Measurements from ENCODE around the gene ARL3. TPM values are rescaled to one million over a fixed set of nuclear protein-coding genes. Genes with fewer than 3 reads are reported as not detected.
A peak's percentile ranks its signal among the peaks of the same experiment; 100 is the strongest.

ARL3 gene
- total RNA-seq, 1 donor from 2014 or later = 20.3 TPM

DNA sequence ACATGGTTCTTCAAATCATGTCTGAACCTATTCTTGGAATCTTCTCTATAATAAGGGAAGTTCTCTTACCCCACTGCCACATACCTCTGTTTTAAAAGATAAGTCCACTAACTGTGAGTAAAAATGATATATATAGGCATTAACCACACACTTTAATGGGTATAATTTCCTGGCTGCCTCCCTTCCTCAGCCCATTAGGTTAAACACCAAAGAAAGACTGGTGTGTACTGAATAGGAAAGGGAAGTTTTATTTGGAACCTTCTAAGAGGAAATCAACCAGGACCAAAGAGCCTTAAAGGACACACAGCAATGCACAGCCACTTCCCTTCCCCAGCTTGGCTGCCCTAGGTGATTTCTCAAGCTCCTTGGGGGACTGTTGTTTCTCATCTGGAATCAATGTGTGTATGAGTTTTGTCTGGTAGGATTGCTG lies 24.5 kb upstream of the ARL3 start:
- H3K4me3 Mint-ChIP-seq (ENCODE audit: unreplicated experiment) = no peak overlapping the region
- no peak overlapping the region for H3K27ac Mint-ChIP-seq (ENCODE audit: unreplicated experiment)
- peaks cover 6% of the 10 kb centered on the region for H3K27me3 Mint-ChIP-seq (ENCODE audit: unreplicated experiment)
- H3K36me3 Mint-ChIP-seq (ENCODE audit: unreplicated experiment) = no peaks in the 10 kb centered on the region
- no peaks in the 10 kb centered on the region for H3K4me1 Mint-ChIP-seq (ENCODE audit: low read depth, unreplicated experiment)
- TF ChIP-seq, protein P1, sequence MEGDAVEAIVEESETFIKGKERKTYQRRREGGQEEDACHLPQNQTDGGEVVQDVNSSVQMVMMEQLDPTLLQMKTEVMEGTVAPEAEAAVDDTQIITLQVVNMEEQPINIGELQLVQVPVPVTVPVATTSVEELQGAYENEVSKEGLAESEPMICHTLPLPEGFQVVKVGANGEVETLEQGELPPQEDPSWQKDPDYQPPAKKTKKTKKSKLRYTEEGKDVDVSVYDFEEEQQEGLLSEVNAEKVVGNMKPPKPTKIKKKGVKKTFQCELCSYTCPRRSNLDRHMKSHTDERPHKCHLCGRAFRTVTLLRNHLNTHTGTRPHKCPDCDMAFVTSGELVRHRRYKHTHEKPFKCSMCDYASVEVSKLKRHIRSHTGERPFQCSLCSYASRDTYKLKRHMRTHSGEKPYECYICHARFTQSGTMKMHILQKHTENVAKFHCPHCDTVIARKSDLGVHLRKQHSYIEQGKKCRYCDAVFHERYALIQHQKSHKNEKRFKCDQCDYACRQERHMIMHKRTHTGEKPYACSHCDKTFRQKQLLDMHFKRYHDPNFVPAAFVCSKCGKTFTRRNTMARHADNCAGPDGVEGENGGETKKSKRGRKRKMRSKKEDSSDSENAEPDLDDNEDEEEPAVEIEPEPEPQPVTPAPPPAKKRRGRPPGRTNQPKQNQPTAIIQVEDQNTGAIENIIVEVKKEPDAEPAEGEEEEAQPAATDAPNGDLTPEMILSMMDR (IDR thresholded peaks at IDR 0.05; ENCODE audit: partially characterized antibody, unreplicated experiment) = no peak
- H3K9me3 Mint-ChIP-seq (ENCODE audit: unreplicated experiment) = peaks cover 2% of the 10 kb centered on the region
- no peak for DNase-seq

DNA sequence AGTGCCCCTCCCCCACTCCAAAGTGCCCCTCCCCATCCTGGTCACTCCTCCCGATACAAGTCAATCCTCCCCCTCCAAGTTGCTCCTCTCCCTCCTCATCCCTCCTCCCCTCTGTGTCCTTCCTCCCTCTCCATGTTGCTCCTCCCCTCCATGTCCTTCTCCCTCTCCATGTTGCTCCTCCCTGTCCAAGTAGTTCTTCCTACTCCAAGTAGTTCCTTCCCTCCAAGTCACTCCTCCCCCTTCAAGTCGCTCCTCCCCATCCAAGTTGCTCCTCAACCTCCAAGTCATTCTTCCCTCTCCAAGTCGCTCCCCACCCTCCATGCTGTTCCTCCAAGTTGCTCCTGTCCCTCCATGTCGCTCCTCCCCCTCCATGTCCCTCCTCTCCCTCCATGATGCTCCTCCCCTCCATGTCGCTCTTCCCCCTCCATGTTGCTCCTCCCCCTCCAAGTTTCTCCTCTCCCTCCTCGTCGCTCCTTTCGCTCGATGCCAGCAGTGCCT lies 20.9 kb upstream of the ARL3 start:
- no peaks in the 10 kb centered on the region for H3K36me3 Mint-ChIP-seq (ENCODE audit: unreplicated experiment)
- no peaks in the 10 kb centered on the region for H3K4me1 Mint-ChIP-seq (ENCODE audit: low read depth, unreplicated experiment)
- no peak overlapping the region for H3K4me3 Mint-ChIP-seq (ENCODE audit: unreplicated experiment)
- peaks cover 2% of the 10 kb centered on the region for H3K9me3 Mint-ChIP-seq (ENCODE audit: unreplicated experiment)
- TF ChIP-seq, protein P1 (IDR thresholded peaks at IDR 0.05; ENCODE audit: partially characterized antibody, unreplicated experiment) = no peak
- peak overlapping the region; percentile 22 for H3K27ac Mint-ChIP-seq (ENCODE audit: unreplicated experiment)
- peaks cover 3% of the 10 kb centered on the region for H3K27me3 Mint-ChIP-seq (ENCODE audit: unreplicated experiment)
- DNase-seq = no peak

DNA sequence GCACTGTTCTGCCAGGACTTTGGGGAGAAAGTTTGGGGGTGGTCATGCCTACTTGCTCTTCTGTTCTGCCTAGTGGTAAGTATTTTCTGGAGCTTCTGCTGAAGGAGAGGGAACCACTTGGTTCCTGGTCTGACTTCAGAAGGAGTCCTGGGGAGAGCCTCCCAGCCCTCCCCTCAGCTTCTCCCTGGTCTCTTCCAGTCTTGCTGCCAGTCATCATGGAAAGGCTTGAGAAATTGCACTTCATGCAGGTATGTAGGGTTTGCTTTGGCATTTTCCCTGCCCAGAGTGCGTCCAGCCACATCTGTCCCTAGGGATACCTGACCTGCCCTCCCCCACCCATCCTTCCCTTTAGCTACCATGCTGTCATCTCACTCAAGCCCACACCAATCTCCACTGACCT lies 18.5 kb upstream of the ARL3 start:
- Mint-ChIP-seq H3K36me3 (ENCODE audit: unreplicated experiment) (no peaks in the 10 kb centered on the region), H3K9me3 (ENCODE audit: unreplicated experiment) (peaks cover 2% of the 10 kb centered on the region), H3K27me3 (ENCODE audit: unreplicated experiment) (peaks cover 9% of the 10 kb centered on the region), H3K4me1 (ENCODE audit: low read depth, unreplicated experiment) (no peaks in the 10 kb centered on the region), H3K27ac (ENCODE audit: unreplicated experiment) (no peak overlapping the region), H3K4me3 (ENCODE audit: unreplicated experiment) (no peak overlapping the region)
- DNase-seq = no peak
- TF ChIP-seq, protein P1 (IDR thresholded peaks at IDR 0.05; ENCODE audit: partially characterized antibody, unreplicated experiment) = no peak

DNA sequence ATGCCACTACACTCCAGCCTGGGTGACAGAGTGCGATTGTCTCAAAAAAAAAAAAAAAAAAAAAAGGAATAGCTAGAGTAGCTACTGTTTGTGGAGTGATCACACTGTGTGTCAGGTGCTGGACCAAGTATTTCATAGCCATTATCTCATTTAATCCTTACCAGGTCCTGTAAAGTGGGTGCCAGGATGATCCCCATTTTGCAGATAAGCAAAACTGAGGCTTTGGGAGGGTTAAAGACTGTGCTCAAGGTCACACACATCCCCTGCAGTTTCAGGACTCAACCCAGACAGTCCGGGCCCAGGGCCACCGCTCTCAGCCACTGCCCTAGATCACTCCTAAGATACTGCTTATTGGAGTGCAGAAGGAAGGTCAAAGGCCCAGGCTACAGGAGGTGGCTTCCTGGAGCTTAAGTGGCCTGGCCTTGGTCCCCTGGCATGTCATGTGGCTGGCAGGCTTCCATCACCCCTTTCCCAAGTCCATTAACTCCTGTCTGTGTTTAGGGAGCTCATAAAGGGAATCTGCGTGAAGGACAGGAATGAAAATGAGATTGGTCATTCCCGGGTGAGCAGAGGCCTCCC lies 17.1 kb upstream of the ARL3 start:
- H3K36me3 Mint-ChIP-seq (ENCODE audit: unreplicated experiment) = no peaks in the 10 kb centered on the region
- no peak for DNase-seq
- TF ChIP-seq, protein P1 (IDR thresholded peaks at IDR 0.05; ENCODE audit: partially characterized antibody, unreplicated experiment) = no peak
- no peak overlapping the region for H3K4me3 Mint-ChIP-seq (ENCODE audit: unreplicated experiment)
- H3K9me3 Mint-ChIP-seq (ENCODE audit: unreplicated experiment) = peaks cover 2% of the 10 kb centered on the region
- no peaks in the 10 kb centered on the region for H3K4me1 Mint-ChIP-seq (ENCODE audit: low read depth, unreplicated experiment)
- H3K27ac Mint-ChIP-seq (ENCODE audit: unreplicated experiment) = no peak overlapping the region
- H3K27me3 Mint-ChIP-seq (ENCODE audit: unreplicated experiment) = peaks cover 10% of the 10 kb centered on the region
